CD4-positive, alpha-beta T cell (primary cell): ENCODE measurements around the gene C11orf54. TPM values are rescaled to one million over a fixed set of nuclear protein-coding genes. Genes with fewer than 3 reads are reported as not detected.

Source experiments
- ATAC-seq: fragments of 200-7000 bp; cut with Tn5 transposase; one replicate; pipeline ENCODE4 v1.10.0; 2022; ENCODE audit warnings: mild to moderate bottlenecking; ENCODE audit not compliant: poor library complexity
- CTCF ChIA-PET: fragments of 350-600 bp; sonication (Branson Sonifier 250); formaldehyde crosslinking; loops from one replicate; lab custom pipeline; 2021; ENCODE audit warnings: antibody characterized with exemption, inconsistent platforms; lab: Charles Lee
- POLR2A ChIA-PET: fragments of 350-600 bp; sonication (Branson Sonifier 250); formaldehyde crosslinking; loops from one replicate; lab custom pipeline; 2021; ENCODE audit warnings: antibody characterized with exemption, inconsistent platforms; lab: Charles Lee
- DNase-seq, 14 experiments: peaks; one replicate each; pipeline ENCODE4 v3.0.0-alpha.2; 2013 to 2020; ENCODE audit warnings: mixed read lengths in 2 of 14
- H3K27ac ChIP-seq, 2 donors: one replicate each; pipeline versions ENCODE4 v1.5.1 to v1.7.0; 2013; ENCODE audit warnings: low read length in 2 of 2, low read depth in 1 of 2, mild to moderate bottlenecking in 1 of 2
- H3K27me3 ChIP-seq, 2 experiments: 1 replicate in 1 of 2; 2 replicates in 1 of 2; pipeline versions ENCODE4 v1.6.1 to v1.7.0; 2013; ENCODE audit warnings: low read length in 2 of 2, control low read depth in 1 of 2, mild to moderate bottlenecking in 1 of 2, moderate library complexity in 1 of 2; ENCODE audit not compliant: insufficient read depth in 2 of 2, control insufficient read depth in 1 of 2
- H3K36me3 ChIP-seq: one replicate; pipeline ENCODE4 v1.6.1; 2013; ENCODE audit warnings: low read length, control low read depth; ENCODE audit not compliant: insufficient read depth
- H3K4me1 ChIP-seq: one replicate; pipeline ENCODE4 v1.6.1; 2013; ENCODE audit warnings: low read length, control low read depth; ENCODE audit not compliant: insufficient read depth
- H3K4me3 ChIP-seq: one replicate; pipeline ENCODE4 v1.5.1; 2013; ENCODE audit warnings: mild to moderate bottlenecking, low read length, moderate library complexity
- H3K9me3 ChIP-seq, 2 experiments: 1 replicate in 1 of 2; 2 replicates in 1 of 2; pipeline versions ENCODE4 v1.6.1 to v1.7.0; 2013; ENCODE audit warnings: low read length in 2 of 2, mild to moderate bottlenecking in 2 of 2, control low read depth in 1 of 2, moderate library complexity in 1 of 2; ENCODE audit not compliant: control insufficient read depth in 1 of 2, insufficient read depth in 1 of 2
- H3K27ac Mint-ChIP-seq: one replicate; pipeline ENCODE4 v1.8.0; 2020; ENCODE audit warnings: mixed read lengths
- H3K27me3 Mint-ChIP-seq: one replicate; pipeline ENCODE4 v1.8.0; 2021; ENCODE audit warnings: mixed read lengths
- H3K36me3 Mint-ChIP-seq: one replicate; pipeline ENCODE4 v1.8.0; 2021; ENCODE audit warnings: low read depth, mixed read lengths
- H3K4me1 Mint-ChIP-seq: one replicate; pipeline ENCODE4 v1.8.0; 2021; ENCODE audit warnings: low read depth, mixed read lengths
- H3K4me3 Mint-ChIP-seq: one replicate; pipeline ENCODE4 v1.8.0; 2020; ENCODE audit warnings: mild to moderate bottlenecking, mixed read lengths
- H3K9me3 Mint-ChIP-seq: one replicate; pipeline ENCODE4 v1.8.0; 2020; ENCODE audit warnings: mixed read lengths
- intact Hi-C, 2 experiments: fragments of 100-400 bp; cut with DNase I in 1 of 2; cut with micrococcal nuclease in 1 of 2; formaldehyde crosslinking; loops; one replicate each; pipeline versions ENCODE4 v1.15.1 to v1.9.0; 2023 to 2025; cut with DNase I, micrococcal nuclease
- total RNA-seq, 174 experiments: library from RNA in 2 of 174; stranded (reverse) in 2 of 174; gene quantifications; one replicate each; pipeline ENCODE4 v1.2.3 and lab custom pipeline; 2021 to 2026
- TF ChIP-seq, protein P1 (sequence below): fragments of 200-600 bp; IDR thresholded peaks from one replicate; pipeline ENCODE4 v1.8.0; 2022; ENCODE audit warnings: antibody characterized with exemption, mild to moderate bottlenecking

C11orf54 gene
- total RNA-seq, 2 experiments from 2014 or later: 6.8 to 8.0 TPM

- Mint-ChIP-seq H3K9me3 (no peaks in the 10 kb centered on the region), H3K27me3 (no peaks in the 10 kb centered on the region), H3K4me1 (peaks cover 45% of the 10 kb centered on the region), H3K27ac (peak overlapping the region; percentile 81), H3K36me3 (peaks cover 38% of the 10 kb centered on the region), H3K4me3 (peak overlapping the region; percentile 89)
- intact Hi-C loops: loop anchor here in 1 of 2 experiments (1.0 to 10.0 kb wide), 7 partner anchors 42 to 2001 kb away; partner anchors contain the start of genes ANKRD49, C11orf54, CWC15 and FAM76B
- no peaks in the 10 kb centered on the region for H3K9me3 ChIP-seq
- peak overlapping the region; percentile 97 for H3K4me3 ChIP-seq
- POLR2A ChIA-PET: interaction anchor here (1.0 to 6.3 kb wide), 11 partner anchors 9 to 761 kb away, joined by 3 to 149 read pairs (median 4); partner anchors contain the start of genes ANKRD49, C11orf54, FUT4 and MRE11
- TF ChIP-seq, protein P1, sequence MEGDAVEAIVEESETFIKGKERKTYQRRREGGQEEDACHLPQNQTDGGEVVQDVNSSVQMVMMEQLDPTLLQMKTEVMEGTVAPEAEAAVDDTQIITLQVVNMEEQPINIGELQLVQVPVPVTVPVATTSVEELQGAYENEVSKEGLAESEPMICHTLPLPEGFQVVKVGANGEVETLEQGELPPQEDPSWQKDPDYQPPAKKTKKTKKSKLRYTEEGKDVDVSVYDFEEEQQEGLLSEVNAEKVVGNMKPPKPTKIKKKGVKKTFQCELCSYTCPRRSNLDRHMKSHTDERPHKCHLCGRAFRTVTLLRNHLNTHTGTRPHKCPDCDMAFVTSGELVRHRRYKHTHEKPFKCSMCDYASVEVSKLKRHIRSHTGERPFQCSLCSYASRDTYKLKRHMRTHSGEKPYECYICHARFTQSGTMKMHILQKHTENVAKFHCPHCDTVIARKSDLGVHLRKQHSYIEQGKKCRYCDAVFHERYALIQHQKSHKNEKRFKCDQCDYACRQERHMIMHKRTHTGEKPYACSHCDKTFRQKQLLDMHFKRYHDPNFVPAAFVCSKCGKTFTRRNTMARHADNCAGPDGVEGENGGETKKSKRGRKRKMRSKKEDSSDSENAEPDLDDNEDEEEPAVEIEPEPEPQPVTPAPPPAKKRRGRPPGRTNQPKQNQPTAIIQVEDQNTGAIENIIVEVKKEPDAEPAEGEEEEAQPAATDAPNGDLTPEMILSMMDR: no peak
- H3K36me3 ChIP-seq: peaks cover 7% of the 10 kb centered on the region
- peaks cover 32% of the 10 kb centered on the region for H3K4me1 ChIP-seq
- CTCF ChIA-PET: interaction anchor here (1.3 to 2.3 kb wide), 2 partner anchors 42 to 43 kb away, joined by 5 to 18 read pairs; partner anchors contain the start of genes C11orf54 and TAF1D
- peak overlapping the region in 1 of 2 donors; percentile 90 for H3K27ac ChIP-seq
- DNase-seq (no peak), ATAC-seq (no peak)
- no peaks in the 10 kb centered on the region for H3K27me3 ChIP-seq
These were observed 41.9 kb downstream of the C11orf54 start for GRCh38 chr11:93783362-93783761.

- Mint-ChIP-seq H3K27ac (peak overlapping the region; percentile 81), H3K36me3 (peaks cover 40% of the 10 kb centered on the region)
- intact Hi-C loops: loop anchor here (1.0 to 10.0 kb wide), 10 partner anchors 42 to 2001 kb away; partner anchors contain the start of genes C11orf54 (in 2 of the 2), CEP295 (in 2 of the 2), TAF1D (in 2 of the 2) and ANKRD49 (in 1 of the 2)
These were observed 42.3 kb downstream of the C11orf54 start for GRCh38 chr11:93783765-93784144.

More at GRCh38 chr11:93783765-93784144, 42.3 kb downstream of the C11orf54 start:
- H3K9me3 Mint-ChIP-seq: no peaks in the 10 kb centered on the region
- TF ChIP-seq, protein P1: peak; percentile 36
- H3K4me1 Mint-ChIP-seq: peaks cover 47% of the 10 kb centered on the region
- no peaks in the 10 kb centered on the region for H3K9me3 ChIP-seq
- peak overlapping the region; percentile 57 to 90 for H3K27ac ChIP-seq
- no peaks in the 10 kb centered on the region for H3K27me3 Mint-ChIP-seq
- ChIA-PET CTCF (interaction anchor here (0.9 to 2.3 kb wide), 3 partner anchors 11 to 44 kb away, joined by 3 to 18 read pairs (median 5); partner anchors contain the start of genes C11orf54 and TAF1D), POLR2A (interaction anchor here (0.7 to 6.3 kb wide), 21 partner anchors 9 to 1306 kb away, joined by 3 to 149 read pairs (median 4); partner anchors contain the start of genes ANKRD49, C11orf54, CEP295 and CWC15)
- DNase-seq: no peak
- H3K36me3 ChIP-seq: peaks cover 10% of the 10 kb centered on the region
- no peaks in the 10 kb centered on the region for H3K27me3 ChIP-seq
- peak; percentile 14 for ATAC-seq
- H3K4me1 ChIP-seq: peaks cover 32% of the 10 kb centered on the region
- H3K4me3 Mint-ChIP-seq: peak overlapping the region; percentile 89
- peak overlapping the region; percentile 97 for H3K4me3 ChIP-seq
